ENCODE results near the gene TPI1.

The TPI1 gene

DNA sequence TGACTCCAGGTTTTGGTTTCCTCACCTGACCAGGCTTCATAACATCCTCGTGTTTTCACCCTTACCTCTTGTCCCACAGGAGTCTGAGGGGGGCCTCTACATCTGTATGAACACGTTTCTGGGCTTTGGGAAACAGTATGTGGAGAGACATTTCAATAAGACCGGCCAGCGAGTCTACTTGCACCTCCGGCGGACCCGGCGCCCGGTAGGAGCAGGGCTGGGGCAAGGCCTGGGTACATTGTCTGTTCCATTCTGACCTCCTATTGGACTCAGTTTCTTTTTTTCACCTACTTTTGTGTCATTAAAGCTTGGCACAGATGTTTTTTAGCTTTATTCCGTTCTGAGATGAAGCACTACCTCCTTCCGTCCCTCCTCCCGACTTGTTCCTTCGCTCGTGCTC lies 12.0 kb upstream of the TPI1 start:
- H3K4me1 ChIP-seq (ENCODE audit: low read depth, poor library complexity, severe bottlenecking) = peaks cover 18% of the 10 kb centered on the region

DNA sequence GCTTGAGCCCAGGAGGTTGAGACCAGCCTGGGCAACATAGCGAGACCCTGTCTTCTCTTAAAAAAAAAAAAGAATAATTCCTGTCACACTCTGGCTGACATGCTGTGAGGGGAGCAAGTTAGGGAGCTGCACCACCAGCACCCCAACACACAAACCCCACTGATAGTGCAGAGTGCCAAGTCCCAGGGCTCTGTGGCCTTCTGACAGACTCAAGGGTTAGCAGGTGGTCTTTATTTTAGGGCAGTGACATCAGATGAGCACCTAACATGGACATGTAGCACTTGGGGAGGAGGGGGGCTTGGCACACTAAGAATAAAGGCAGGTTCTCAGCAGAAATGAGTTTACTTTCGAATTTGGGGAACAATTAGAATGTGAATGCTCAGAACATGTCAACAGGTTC lies 8.5 kb upstream of the TPI1 start:
- no peak overlapping the region for H3K9ac ChIP-seq
- no peaks in the 10 kb centered on the region for H3K27me3 ChIP-seq (ENCODE audit: insufficient read depth, low read depth)
- no peak overlapping the region for H2AFZ ChIP-seq (ENCODE audit: low read depth)
- no peak overlapping the region for H3K27ac ChIP-seq
- H3K36me3 ChIP-seq (ENCODE audit: insufficient read depth) = peaks cover 7% of the 10 kb centered on the region; the same call in 1 of the 2 replicates
- H3K79me2 ChIP-seq (ENCODE audit: insufficient read depth, low read depth) = peaks cover 19% of the 10 kb centered on the region
- H3K4me3 ChIP-seq (IDR thresholded peaks at IDR 0.05; ENCODE audit: insufficient read depth, low read depth, low read length) = no peak overlapping the region
- H4K20me1 ChIP-seq (ENCODE audit: insufficient read depth) = no peaks in the 10 kb centered on the region
- TF ChIP-seq, protein P1, sequence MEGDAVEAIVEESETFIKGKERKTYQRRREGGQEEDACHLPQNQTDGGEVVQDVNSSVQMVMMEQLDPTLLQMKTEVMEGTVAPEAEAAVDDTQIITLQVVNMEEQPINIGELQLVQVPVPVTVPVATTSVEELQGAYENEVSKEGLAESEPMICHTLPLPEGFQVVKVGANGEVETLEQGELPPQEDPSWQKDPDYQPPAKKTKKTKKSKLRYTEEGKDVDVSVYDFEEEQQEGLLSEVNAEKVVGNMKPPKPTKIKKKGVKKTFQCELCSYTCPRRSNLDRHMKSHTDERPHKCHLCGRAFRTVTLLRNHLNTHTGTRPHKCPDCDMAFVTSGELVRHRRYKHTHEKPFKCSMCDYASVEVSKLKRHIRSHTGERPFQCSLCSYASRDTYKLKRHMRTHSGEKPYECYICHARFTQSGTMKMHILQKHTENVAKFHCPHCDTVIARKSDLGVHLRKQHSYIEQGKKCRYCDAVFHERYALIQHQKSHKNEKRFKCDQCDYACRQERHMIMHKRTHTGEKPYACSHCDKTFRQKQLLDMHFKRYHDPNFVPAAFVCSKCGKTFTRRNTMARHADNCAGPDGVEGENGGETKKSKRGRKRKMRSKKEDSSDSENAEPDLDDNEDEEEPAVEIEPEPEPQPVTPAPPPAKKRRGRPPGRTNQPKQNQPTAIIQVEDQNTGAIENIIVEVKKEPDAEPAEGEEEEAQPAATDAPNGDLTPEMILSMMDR (conservative IDR thresholded peaks at IDR 0.05; ENCODE audit: low read depth, low read length) = no peak
- H3K4me1 ChIP-seq (ENCODE audit: low read depth, poor library complexity, severe bottlenecking) = peaks cover 12% of the 10 kb centered on the region
- H3K4me2 ChIP-seq = no peak overlapping the region

More for the DNA sequence above, 12.0 kb upstream of the TPI1 start:
- Histone ChIP-seq H3K27ac (no peak overlapping the region), H3K27me3 (ENCODE audit: insufficient read depth, low read depth) (no peaks in the 10 kb centered on the region), H3K4me2 (no peak overlapping the region; the same call in 1 of the 2 replicates), H3K9ac (no peak overlapping the region), H3K4me3 (IDR thresholded peaks at IDR 0.05; ENCODE audit: insufficient read depth, low read depth, low read length) (no peak overlapping the region), H3K79me2 (ENCODE audit: insufficient read depth, low read depth) (peaks cover 29% of the 10 kb centered on the region), H2AFZ (ENCODE audit: low read depth) (no peak overlapping the region), H3K36me3 (ENCODE audit: insufficient read depth) (peaks cover 7% of the 10 kb centered on the region; the same call in 1 of the 2 replicates), H4K20me1 (ENCODE audit: insufficient read depth) (no peaks in the 10 kb centered on the region)
- TF ChIP-seq, protein P1 (conservative IDR thresholded peaks at IDR 0.05; ENCODE audit: low read depth, low read length) = no peak

DNA sequence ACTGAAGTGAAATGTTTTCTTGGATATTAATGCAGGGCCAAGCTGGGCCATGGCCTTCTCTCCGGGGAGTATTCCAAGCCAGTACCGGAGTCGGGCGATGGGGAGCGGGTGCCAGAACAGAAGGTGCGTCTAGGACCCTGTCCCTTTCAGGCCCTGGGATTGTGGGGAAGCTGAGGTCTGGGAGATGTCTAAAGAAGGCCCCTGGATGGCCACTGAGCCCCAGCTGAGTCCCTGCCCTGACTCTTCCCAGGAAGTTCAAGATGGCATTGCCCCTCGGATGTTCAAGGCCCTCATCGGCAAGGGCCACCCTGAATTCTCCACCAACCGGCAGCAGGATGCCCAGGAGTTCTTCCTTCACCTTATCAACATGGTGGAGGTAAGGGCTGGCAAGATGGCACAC lies 7.2 kb upstream of the TPI1 start:
- Histone ChIP-seq H3K36me3 (ENCODE audit: insufficient read depth) (peaks cover 7% of the 10 kb centered on the region; the same call in 1 of the 2 replicates), H2AFZ (ENCODE audit: low read depth) (no peak overlapping the region), H3K4me2 (no peak overlapping the region), H3K4me3 (IDR thresholded peaks at IDR 0.05; ENCODE audit: insufficient read depth, low read depth, low read length) (no peak overlapping the region), H3K4me1 (ENCODE audit: low read depth, poor library complexity, severe bottlenecking) (no peaks in the 10 kb centered on the region), H3K27ac (no peak overlapping the region), H3K9ac (no peak overlapping the region), H4K20me1 (ENCODE audit: insufficient read depth) (no peaks in the 10 kb centered on the region), H3K79me2 (ENCODE audit: insufficient read depth, low read depth) (peaks cover 6% of the 10 kb centered on the region; the same call in 1 of the 2 replicates), H3K27me3 (ENCODE audit: insufficient read depth, low read depth) (no peaks in the 10 kb centered on the region)
- TF ChIP-seq, protein P1 (conservative IDR thresholded peaks at IDR 0.05; ENCODE audit: low read depth, low read length) = no peak

DNA sequence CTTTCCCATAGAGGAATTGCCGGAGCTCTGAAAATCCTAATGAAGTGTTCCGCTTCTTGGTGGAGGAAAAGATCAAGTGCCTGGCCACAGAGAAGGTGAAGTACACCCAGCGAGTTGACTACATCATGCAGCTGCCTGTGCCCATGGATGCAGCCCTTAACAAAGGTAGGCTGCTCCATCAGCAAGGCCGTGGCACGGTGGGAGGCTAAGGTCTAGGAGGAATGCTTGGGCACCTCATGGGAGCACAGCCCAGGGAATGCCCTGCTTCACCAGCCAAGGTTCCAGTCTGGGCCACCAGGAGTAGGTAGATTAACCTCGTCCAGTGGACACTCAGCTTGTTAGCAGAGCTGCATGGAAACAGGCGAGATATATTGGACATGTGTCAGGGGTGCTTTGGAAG lies 6.4 kb upstream of the TPI1 start:
- H3K79me2 ChIP-seq (ENCODE audit: insufficient read depth, low read depth) = no peaks in the 10 kb centered on the region
- no peaks in the 10 kb centered on the region for H4K20me1 ChIP-seq (ENCODE audit: insufficient read depth)
- no peak overlapping the region for H3K9ac ChIP-seq
- H3K4me1 ChIP-seq (ENCODE audit: low read depth, poor library complexity, severe bottlenecking) = no peaks in the 10 kb centered on the region
- no peak overlapping the region for H3K4me3 ChIP-seq (IDR thresholded peaks at IDR 0.05; ENCODE audit: insufficient read depth, low read depth, low read length)
- no peaks in the 10 kb centered on the region for H3K27me3 ChIP-seq (ENCODE audit: insufficient read depth, low read depth)
- TF ChIP-seq, protein P1 (conservative IDR thresholded peaks at IDR 0.05; ENCODE audit: low read depth, low read length) = no peak
- peaks cover 7% of the 10 kb centered on the region; the same call in 1 of the 2 replicates for H3K36me3 ChIP-seq (ENCODE audit: insufficient read depth)
- no peak overlapping the region for H3K27ac ChIP-seq
- H3K4me2 ChIP-seq = no peak overlapping the region
- H2AFZ ChIP-seq (ENCODE audit: low read depth) = no peak overlapping the region

Measured in KMS-11 (cell line).